Upper lobe of left lung (tissue), 6 donors: ENCODE measurements around the gene ZNF680. TPM values are rescaled to one million over a fixed set of nuclear protein-coding genes. Genes with fewer than 3 reads are reported as not detected.

Experiments used
- ATAC-seq, 2 donors: fragments of 200-7000 bp; cut with Tn5 transposase; one replicate each; pipeline ENCODE4 v1.9.1; 2022; ENCODE audit warnings: mild to moderate bottlenecking in 2 of 2, moderate library complexity in 2 of 2; ENCODE audit not compliant: low FRiP score in 2 of 2
- DNase-seq, 2 donors: peaks; one replicate each; pipeline ENCODE4 v3.0.0-alpha.2; 2019 to 2020
- H3K27ac ChIP-seq, 4 donors: fragments of 200-600 bp; sonication (generic); one replicate each; pipeline ENCODE4 v1.5.1; 2016 to 2019
- H3K27me3 ChIP-seq, 4 donors: fragments of 200-600 bp; sonication (generic); one replicate each; pipeline ENCODE4 v1.5.1; 2017 to 2019
- H3K36me3 ChIP-seq, 4 donors: fragments of 200-600 bp; sonication (generic); one replicate each; pipeline ENCODE4 v1.5.1; 2016 to 2019
- H3K4me1 ChIP-seq, 4 donors: fragments of 200-600 bp; sonication (generic); one replicate each; pipeline ENCODE4 v1.5.1; 2018 to 2019
- H3K4me3 ChIP-seq, 4 donors: fragments of 200-600 bp; sonication (generic); one replicate each; pipeline ENCODE4 v1.5.1; 2017 to 2019; ENCODE audit warnings: mild to moderate bottlenecking in 2 of 4, moderate library complexity in 1 of 4
- H3K9me3 ChIP-seq, 4 donors: fragments of 200-600 bp; sonication (generic); one replicate each; pipeline ENCODE4 v1.5.1; 2018 to 2019
- CTCF ChIP-seq, 6 experiments: fragments of 450-650 bp in 4 of 6; fragments of 200-600 bp in 2 of 6; sonication (generic) in 2 of 6; IDR thresholded peaks; one replicate each; pipeline ENCODE4 v1.5.1; 2016 to 2019; ENCODE audit warnings: antibody characterized with exemption in 6 of 6
- EP300 ChIP-seq, 4 donors: sonication (generic); formaldehyde crosslinking; IDR thresholded peaks; one replicate each; pipeline ENCODE4 v1.5.1; 2017; ENCODE audit warnings: antibody characterized with exemption in 4 of 4, control low read depth in 2 of 4
- POLR2A ChIP-seq, 4 donors: fragments of 450-650 bp; IDR thresholded peaks; one replicate each; pipeline ENCODE4 v1.5.1; 2016 to 2017; ENCODE audit warnings: antibody characterized with exemption in 4 of 4, mild to moderate bottlenecking in 2 of 4
- POLR2AphosphoS5 ChIP-seq, 2 donors: sonication (generic); formaldehyde crosslinking; IDR thresholded peaks; one replicate each; pipeline ENCODE4 v1.5.1; 2017; ENCODE audit warnings: antibody characterized with exemption in 2 of 2
- WGBS, 2 donors: methylation state at CpG; one replicate each; pipeline ENCODE4 v1.1.5; 2017 to 2018; 5-methylcytosine and 5-hydroxymethylcytosine counted together
- total RNA-seq, 6 donors: library from RNA; depleted of rRNA in 4 of 6; stranded (reverse); fragments of >200 nt in 4 of 6; gene quantifications; one replicate each; pipeline versions ENCODE4 v1.1.0 to v1.2.1, GENCODE V29; 2016 to 2021
- donor health status: DM: no; HTN: no; CAD: no; lungs with moderate emphysema.
- donor health status: DM: no; HTN: yes; CAD: no; lungs with severe emphysema.

The ZNF680 gene
- total RNA-seq, 6 donors from 2014 or later, result 4.0 to 20.3 (median 11.7) TPM

GRCh38 chr7:64608116-64608910 is 45.4 kb upstream of the ZNF680 start:
- no peaks in the 10 kb centered on the region for H3K4me1 ChIP-seq
- no peak for ATAC-seq
- no peaks in the 10 kb centered on the region for H3K9me3 ChIP-seq
- no peaks in the 10 kb centered on the region for H3K36me3 ChIP-seq
- no peak for DNase-seq
- 95 to 96% methylated on average over 6 of the region's 6 CpGs for WGBS, 2 donors
- no peak overlapping the region for H3K4me3 ChIP-seq
- TF ChIP-seq POLR2A (IDR thresholded peaks at IDR 0.05) (no peak), EP300 (IDR thresholded peaks at IDR 0.05) (no peak), CTCF (IDR thresholded peaks at IDR 0.05) (no peak), POLR2AphosphoS5 (IDR thresholded peaks at IDR 0.05) (no peak)
- H3K27ac ChIP-seq, result no peak overlapping the region
- no peaks in the 10 kb centered on the region for H3K27me3 ChIP-seq

- H3K27me3 ChIP-seq, result no peaks in the 10 kb centered on the region
- DNase-seq (no peak), ATAC-seq (no peak)
- H3K27ac ChIP-seq, result no peak overlapping the region
- no peak overlapping the region for H3K4me3 ChIP-seq
- no peak for TF ChIP-seq EP300 (IDR thresholded peaks at IDR 0.05)
- no peak for TF ChIP-seq POLR2AphosphoS5 (IDR thresholded peaks at IDR 0.05)
- TF ChIP-seq CTCF (IDR thresholded peaks at IDR 0.05), result no peak
- TF ChIP-seq POLR2A (IDR thresholded peaks at IDR 0.05), result no peak
- H3K4me1 ChIP-seq, result no peaks in the 10 kb centered on the region
- no peaks in the 10 kb centered on the region for H3K9me3 ChIP-seq
- H3K36me3 ChIP-seq, result no peaks in the 10 kb centered on the region
These were observed 43.5 kb upstream of the ZNF680 start for GRCh38 chr7:64606385-64606784.

DNA sequence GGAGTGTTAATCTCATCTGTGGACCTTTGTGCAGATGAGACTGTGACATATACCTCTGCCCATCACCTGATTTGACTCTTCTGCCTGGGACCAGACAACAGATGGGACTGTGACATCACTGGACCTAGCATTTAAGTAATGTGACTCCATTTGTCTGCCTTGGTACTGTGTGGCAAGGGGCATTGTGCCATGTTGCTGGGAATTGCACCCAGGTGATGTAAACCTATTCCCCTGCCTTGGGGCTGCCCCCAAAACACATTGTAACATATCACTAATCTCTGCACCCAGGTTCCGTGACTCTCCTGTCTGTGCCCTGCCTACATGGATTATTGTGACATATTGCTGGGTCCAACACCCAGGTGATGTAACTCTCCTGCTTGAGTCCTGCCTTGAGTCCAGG is 40.4 kb upstream of the ZNF680 start:
- H3K36me3 ChIP-seq, result no peaks in the 10 kb centered on the region
- no peaks in the 10 kb centered on the region for H3K27me3 ChIP-seq
- no peaks in the 10 kb centered on the region for H3K4me1 ChIP-seq
- no peak overlapping the region for H3K27ac ChIP-seq
- ATAC-seq, result no peak
- DNase-seq, result no peak
- H3K9me3 ChIP-seq, result no peaks in the 10 kb centered on the region
- TF ChIP-seq POLR2AphosphoS5 (IDR thresholded peaks at IDR 0.05) (no peak), EP300 (IDR thresholded peaks at IDR 0.05) (no peak), POLR2A (IDR thresholded peaks at IDR 0.05) (no peak), CTCF (IDR thresholded peaks at IDR 0.05) (no peak)
- WGBS, 2 donors, result 90 to 100% methylated on average over 1 of the region's 1 CpG
- no peak overlapping the region for H3K4me3 ChIP-seq

- no peak for DNase-seq
- Histone ChIP-seq H3K27ac (no peak overlapping the region), H3K27me3 (no peaks in the 10 kb centered on the region), H3K36me3 (no peaks in the 10 kb centered on the region), H3K4me1 (no peaks in the 10 kb centered on the region), H3K9me3 (no peaks in the 10 kb centered on the region), H3K4me3 (no peak overlapping the region)
- WGBS, 2 donors, result 74 to 85% methylated on average over 2 of the region's 2 CpGs
- TF ChIP-seq POLR2A (IDR thresholded peaks at IDR 0.05) (no peak), POLR2AphosphoS5 (IDR thresholded peaks at IDR 0.05) (no peak), CTCF (IDR thresholded peaks at IDR 0.05) (no peak), EP300 (IDR thresholded peaks at IDR 0.05) (no peak)
- no peak for ATAC-seq
These were observed 39.6 kb upstream of the ZNF680 start for GRCh38 chr7:64602518-64602917.

DNA sequence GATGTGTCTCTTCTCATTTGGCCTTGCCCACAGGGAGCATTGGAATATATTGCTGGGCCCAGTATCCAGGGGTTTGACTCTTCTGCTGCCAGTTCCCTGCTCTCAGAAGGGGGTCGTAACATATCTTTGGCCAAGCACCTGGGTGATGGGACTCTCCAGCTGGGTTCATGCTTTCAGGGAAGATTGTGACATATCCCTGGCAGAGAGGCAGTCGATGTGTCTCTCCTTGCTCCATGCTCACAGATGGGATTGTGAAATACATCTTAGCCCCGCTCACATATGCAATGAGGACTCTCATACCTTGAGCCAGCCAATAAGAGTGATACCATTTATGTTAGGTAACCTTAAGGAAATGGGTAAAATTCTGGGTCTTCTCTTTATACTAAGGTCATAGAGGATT is 39.2 kb upstream of the ZNF680 start:
- DNase-seq (no peak), ATAC-seq (no peak)
- no peak overlapping the region for H3K4me3 ChIP-seq
- H3K36me3 ChIP-seq, result no peaks in the 10 kb centered on the region
- no peaks in the 10 kb centered on the region for H3K4me1 ChIP-seq
- no peak for TF ChIP-seq POLR2AphosphoS5 (IDR thresholded peaks at IDR 0.05)
- TF ChIP-seq EP300 (IDR thresholded peaks at IDR 0.05), result no peak
- no peak for TF ChIP-seq POLR2A (IDR thresholded peaks at IDR 0.05)
- no peak for TF ChIP-seq CTCF (IDR thresholded peaks at IDR 0.05)
- H3K27me3 ChIP-seq, result no peaks in the 10 kb centered on the region
- WGBS, 2 donors, result 85 to 93% methylated on average over 2 to 3 of the region's 3 CpGs
- no peak overlapping the region for H3K27ac ChIP-seq
- no peaks in the 10 kb centered on the region for H3K9me3 ChIP-seq
